Measurements from ENCODE around the gene CABYR. TPM values are rescaled to one million over a fixed set of nuclear protein-coding genes. Genes with fewer than 3 reads are reported as not detected.

The CABYR gene
- 10.9 to 22.8 TPM (median 13.2 TPM) in 5 replicates for total RNA-seq (2022; extraction: Qiagen RNA extraction; ENCODE audit: low read depth)

GRCh38 chr18:24138789-24139616 is at the start of gene CABYR:
CABYR (plus strand) TSS chr18:24139062; CDS start chr18:24143115, 4,053 bp downstream.

Other genes starting within 250 kb of the CABYR start
- gene TTC39C, start 124.3 kb upstream of the CABYR start, total RNA-seq (2022; extraction: Qiagen RNA extraction; ENCODE audit: low read depth): 11.8 to 16.8 TPM (median 14.3 TPM) in 5 replicates

Measured in A549 treated with ZK216348 at 1 μM for 4 hours (cell line).